Liver (tissue), 9 donors: ENCODE results near the gene LECT2. TPM values are rescaled to one million over a fixed set of nuclear protein-coding genes. Genes with fewer than 3 reads are reported as not detected.

Experiments used
- DNase-seq: peaks from one replicate; pipeline ENCODE4 v3.0.0-alpha.2; 2017; ENCODE audit warnings: low spot score
- H3K27ac ChIP-seq, 2 donors: one replicate each; pipeline ENCODE4 v1.7.0; 2013; ENCODE audit warnings: inconsistent platforms in 2 of 2, low read length in 2 of 2, control low read depth in 1 of 2, low read depth in 1 of 2, mild to moderate bottlenecking in 1 of 2
- H3K27me3 ChIP-seq, 4 donors: one replicate each; pipeline versions ENCODE4 v1.6.1 to v1.7.0; 2013; ENCODE audit warnings: low read length in 3 of 4, inconsistent platforms in 1 of 4, mild to moderate bottlenecking in 1 of 4, moderate library complexity in 1 of 4; ENCODE audit not compliant: control insufficient read depth in 4 of 4, insufficient read depth in 4 of 4
- H3K36me3 ChIP-seq, 4 donors: one replicate each; pipeline versions ENCODE4 v1.6.1 to v1.7.0; 2013; ENCODE audit warnings: low read length in 3 of 4, mild to moderate bottlenecking in 3 of 4, low read depth in 1 of 4, moderate library complexity in 1 of 4; ENCODE audit not compliant: control insufficient read depth in 4 of 4, insufficient read depth in 3 of 4
- H3K4me1 ChIP-seq, 4 donors: one replicate each; pipeline versions ENCODE4 v1.6.1 to v1.7.0; 2013; ENCODE audit warnings: low read length in 3 of 4, mild to moderate bottlenecking in 3 of 4, moderate library complexity in 1 of 4; ENCODE audit not compliant: control insufficient read depth in 4 of 4, insufficient read depth in 4 of 4
- H3K4me3 ChIP-seq, 3 donors: one replicate each; pipeline versions ENCODE4 v1.6.1 to v1.7.0; 2013; ENCODE audit warnings: low read length in 3 of 3, control low read depth in 1 of 3, low read depth in 1 of 3, mild to moderate bottlenecking in 1 of 3
- H3K9ac ChIP-seq, 2 donors: one replicate each; pipeline ENCODE4 v1.7.0; 2013; ENCODE audit warnings: low read length in 2 of 2, mild to moderate bottlenecking in 2 of 2, moderate library complexity in 2 of 2, control low read depth in 1 of 2, low read depth in 1 of 2
- H3K9me3 ChIP-seq, 4 donors: one replicate each; pipeline versions ENCODE4 v1.6.1 to v1.7.0; 2013; ENCODE audit warnings: low read length in 3 of 4; ENCODE audit not compliant: control insufficient read depth in 4 of 4
- ATF3 ChIP-seq: IDR thresholded peaks from 2 replicates; pipeline ENCODE4 v1.6.1; 2016; ENCODE audit warnings: antibody characterized with exemption
- EGR1 ChIP-seq, 2 donors: IDR thresholded peaks; 2 replicates each; pipeline ENCODE4 v1.6.1; 2016 to 2018; ENCODE audit warnings: antibody characterized with exemption in 2 of 2, low read depth in 2 of 2
- FOXA1 ChIP-seq: IDR thresholded peaks from 2 replicates; pipeline ENCODE4 v1.6.1; 2016; ENCODE audit warnings: antibody characterized with exemption
- FOXA2 ChIP-seq: IDR thresholded peaks from 2 replicates; pipeline ENCODE4 v1.6.1; 2016; ENCODE audit warnings: antibody characterized with exemption
- GABPA ChIP-seq, 2 donors: IDR thresholded peaks in 1 of 2; conservative IDR thresholded peaks in 1 of 2; 2 replicates each; pipeline ENCODE4 v1.6.1; 2016; ENCODE audit warnings: antibody characterized with exemption in 2 of 2, mild to moderate bottlenecking in 1 of 2, moderate library complexity in 1 of 2
- HNF4A ChIP-seq, 2 donors: conservative IDR thresholded peaks; 2 replicates each; pipeline ENCODE4 v1.6.1; 2016; ENCODE audit warnings: antibody characterized with exemption in 2 of 2, mild to moderate bottlenecking in 2 of 2
- HNF4G ChIP-seq: IDR thresholded peaks from 2 replicates; pipeline ENCODE4 v1.6.1; 2016; ENCODE audit warnings: antibody characterized with exemption
- JUND ChIP-seq, 2 donors: IDR thresholded peaks; 2 replicates each; pipeline ENCODE4 v1.6.1; 2016; ENCODE audit warnings: antibody characterized with exemption in 2 of 2
- MAX ChIP-seq: IDR thresholded peaks from 2 replicates; pipeline ENCODE4 v1.6.1; 2016; ENCODE audit warnings: antibody characterized with exemption
- NR2F2 ChIP-seq: IDR thresholded peaks from 2 replicates; pipeline ENCODE4 v1.6.1; 2016; ENCODE audit warnings: antibody characterized with exemption
- RAD21 ChIP-seq, 2 donors: IDR thresholded peaks; 2 replicates each; pipeline ENCODE4 v1.6.1; 2016; ENCODE audit warnings: antibody characterized with exemption in 2 of 2, mild to moderate bottlenecking in 2 of 2
- RXRA ChIP-seq, 2 donors: IDR thresholded peaks; 2 replicates each; pipeline ENCODE4 v1.6.1; 2017 to 2018; ENCODE audit warnings: antibody characterized with exemption in 2 of 2, mild to moderate bottlenecking in 1 of 2
- SP1 ChIP-seq: IDR thresholded peaks from 2 replicates; pipeline ENCODE4 v1.6.1; 2018; ENCODE audit warnings: antibody characterized with exemption, mild to moderate bottlenecking
- TAF1 ChIP-seq: conservative IDR thresholded peaks from 2 replicates; pipeline ENCODE4 v1.6.1; 2016; ENCODE audit warnings: antibody characterized with exemption, mild to moderate bottlenecking
- YY1 ChIP-seq: IDR thresholded peaks from 2 replicates; pipeline ENCODE4 v1.6.1; 2016; ENCODE audit warnings: antibody characterized with exemption, mild to moderate bottlenecking
- WGBS: extraction: QIAGEN DNeasy Blood & Tissue Kit; methylation state at CpG from one replicate; pipeline ENCODE4 v1.1.7; 2013; 5-methylcytosine and 5-hydroxymethylcytosine counted together
- polyA plus RNA-seq, 2 donors: library from polyadenylated mRNA; stranded (reverse) in 1 of 2; unstranded in 1 of 2; fragments of 200-250 nt in 1 of 2; fragments of >200 nt in 1 of 2; fragmentation: Nextera tagmentation in 1 of 2; extraction: Ambion mirVana in 1 of 2; gene quantifications; one replicate each; pipeline versions ENCODE4 v1.2.1 to v1.2.3, GENCODE V29; 2013 to 2015
- total RNA-seq, 2 donors: library from RNA; depleted of rRNA; stranded (reverse); fragments of >200 nt; gene quantifications; one replicate each; pipeline ENCODE4 v1.2.3, GENCODE V29; 2014
- TF ChIP-seq, protein P1 (sequence below): IDR thresholded peaks from 2 replicates; pipeline ENCODE4 v1.6.1; 2016; ENCODE audit warnings: antibody characterized with exemption
- TF ChIP-seq, protein P2 (sequence below): fragments of 150-350 bp; IDR thresholded peaks from 2 replicates; pipeline ENCODE4 v1.5.1; 2017; ENCODE audit warnings: improper control_type of control experiment, low read depth, low read length; ENCODE audit not compliant: missing input control
- TF ChIP-seq, protein P3 (sequence below): IDR thresholded peaks from 2 replicates; pipeline ENCODE4 v1.6.1; 2016; ENCODE audit warnings: antibody characterized with exemption, mild to moderate bottlenecking
- donor health status: healthy.
- donor health status: healthy.
- donor health status: healthy.
- donor health status: healthy.
- donor health status: healthy.

The LECT2 gene
- total and polyA plus RNA-seq, 4 donors, result 27.4 to 93.8 (median 81.1) TPM

DNA sequence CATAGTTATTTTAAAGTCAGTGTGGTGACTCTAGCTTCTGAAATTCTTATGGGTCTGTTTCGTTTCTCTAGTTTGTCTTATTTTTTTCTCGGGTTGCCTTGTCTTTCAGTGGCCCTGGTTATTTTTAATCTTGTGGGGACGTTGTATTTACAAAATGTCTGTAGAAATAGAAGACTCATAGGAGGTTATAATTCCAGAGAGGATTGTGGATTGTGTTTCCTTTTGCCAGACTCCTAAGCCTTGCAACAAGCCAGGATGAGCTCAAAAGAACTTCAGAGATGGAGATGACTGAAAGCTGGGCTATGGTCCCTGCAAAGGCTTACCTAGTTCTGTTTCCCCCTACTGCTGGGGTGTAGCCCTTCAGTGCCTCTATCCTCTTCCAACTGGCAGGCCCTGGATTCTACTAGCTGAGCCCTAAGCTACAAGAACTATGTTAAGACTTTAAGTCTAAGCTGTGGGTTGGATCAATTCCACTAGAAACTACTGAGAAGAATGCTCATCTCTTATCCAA lies 32.2 kb upstream of the LECT2 start:
- 82% methylated on average over 3 of the region's 3 CpGs for WGBS
- H3K27me3 ChIP-seq, result no peaks in the 10 kb centered on the region
- TF ChIP-seq FOXA2 (no peak), SP1 (no peak), EGR1 (IDR thresholded peaks at IDR 0.05; ENCODE audit: low read depth in 2 of 2) (no peak), HNF4A (conservative IDR thresholded peaks at IDR 0.05) (no peak)
- H3K9me3 ChIP-seq, result no peaks in the 10 kb centered on the region
- H3K9ac ChIP-seq, result no peak overlapping the region
- H3K27ac ChIP-seq, result no peak overlapping the region
- H3K4me1 ChIP-seq, result peaks cover 0 to 4% (median 0%) of the 10 kb centered on the region in 4 donors
- H3K36me3 ChIP-seq, result no peaks in the 10 kb centered on the region
- no peak overlapping the region for H3K4me3 ChIP-seq
- no peak for DNase-seq

DNA sequence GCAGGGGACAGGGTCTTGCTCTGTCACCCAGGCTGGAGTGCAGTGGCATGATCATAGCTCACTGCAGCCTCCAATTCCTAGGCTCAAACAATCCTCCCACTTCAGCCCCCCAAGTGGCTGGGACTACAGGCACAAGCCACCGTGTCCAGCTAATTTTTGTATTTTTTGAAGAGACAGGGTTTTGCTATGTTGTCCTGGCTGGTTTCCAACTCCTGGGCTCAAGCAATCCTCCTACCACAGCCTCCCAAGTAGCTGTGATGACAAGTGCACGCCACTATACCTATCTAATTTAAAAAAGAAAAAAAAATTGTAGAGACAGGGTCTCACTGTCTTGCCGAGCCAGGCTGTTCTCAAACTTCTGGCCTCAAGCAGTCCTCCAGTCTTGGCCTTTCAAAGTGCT lies 31.6 kb upstream of the LECT2 start:
- Histone ChIP-seq H3K27ac (no peak overlapping the region), H3K9ac (no peak overlapping the region), H3K9me3 (no peaks in the 10 kb centered on the region), H3K4me3 (no peak overlapping the region), H3K36me3 (no peaks in the 10 kb centered on the region), H3K4me1 (peaks cover 0 to 4% (median 0%) of the 10 kb centered on the region in 4 donors), H3K27me3 (no peaks in the 10 kb centered on the region)
- TF ChIP-seq ATF3 (no peak), MAX (no peak), YY1 (no peak), NR2F2 (no peak), RAD21 (IDR thresholded peaks at IDR 0.05) (no peak), HNF4G (no peak), RXRA (IDR thresholded peaks at IDR 0.05) (no peak), FOXA1 (no peak), TAF1 (no peak), EGR1 (IDR thresholded peaks at IDR 0.05; ENCODE audit: low read depth in 2 of 2) (no peak), SP1 (no peak)
- TF ChIP-seq, protein P1, sequence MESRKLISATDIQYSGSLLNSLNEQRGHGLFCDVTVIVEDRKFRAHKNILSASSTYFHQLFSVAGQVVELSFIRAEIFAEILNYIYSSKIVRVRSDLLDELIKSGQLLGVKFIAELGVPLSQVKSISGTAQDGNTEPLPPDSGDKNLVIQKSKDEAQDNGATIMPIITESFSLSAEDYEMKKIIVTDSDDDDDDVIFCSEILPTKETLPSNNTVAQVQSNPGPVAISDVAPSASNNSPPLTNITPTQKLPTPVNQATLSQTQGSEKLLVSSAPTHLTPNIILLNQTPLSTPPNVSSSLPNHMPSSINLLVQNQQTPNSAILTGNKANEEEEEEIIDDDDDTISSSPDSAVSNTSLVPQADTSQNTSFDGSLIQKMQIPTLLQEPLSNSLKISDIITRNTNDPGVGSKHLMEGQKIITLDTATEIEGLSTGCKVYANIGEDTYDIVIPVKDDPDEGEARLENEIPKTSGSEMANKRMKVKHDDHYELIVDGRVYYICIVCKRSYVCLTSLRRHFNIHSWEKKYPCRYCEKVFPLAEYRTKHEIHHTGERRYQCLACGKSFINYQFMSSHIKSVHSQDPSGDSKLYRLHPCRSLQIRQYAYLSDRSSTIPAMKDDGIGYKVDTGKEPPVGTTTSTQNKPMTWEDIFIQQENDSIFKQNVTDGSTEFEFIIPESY, result no peak
- TF ChIP-seq, protein P2, sequence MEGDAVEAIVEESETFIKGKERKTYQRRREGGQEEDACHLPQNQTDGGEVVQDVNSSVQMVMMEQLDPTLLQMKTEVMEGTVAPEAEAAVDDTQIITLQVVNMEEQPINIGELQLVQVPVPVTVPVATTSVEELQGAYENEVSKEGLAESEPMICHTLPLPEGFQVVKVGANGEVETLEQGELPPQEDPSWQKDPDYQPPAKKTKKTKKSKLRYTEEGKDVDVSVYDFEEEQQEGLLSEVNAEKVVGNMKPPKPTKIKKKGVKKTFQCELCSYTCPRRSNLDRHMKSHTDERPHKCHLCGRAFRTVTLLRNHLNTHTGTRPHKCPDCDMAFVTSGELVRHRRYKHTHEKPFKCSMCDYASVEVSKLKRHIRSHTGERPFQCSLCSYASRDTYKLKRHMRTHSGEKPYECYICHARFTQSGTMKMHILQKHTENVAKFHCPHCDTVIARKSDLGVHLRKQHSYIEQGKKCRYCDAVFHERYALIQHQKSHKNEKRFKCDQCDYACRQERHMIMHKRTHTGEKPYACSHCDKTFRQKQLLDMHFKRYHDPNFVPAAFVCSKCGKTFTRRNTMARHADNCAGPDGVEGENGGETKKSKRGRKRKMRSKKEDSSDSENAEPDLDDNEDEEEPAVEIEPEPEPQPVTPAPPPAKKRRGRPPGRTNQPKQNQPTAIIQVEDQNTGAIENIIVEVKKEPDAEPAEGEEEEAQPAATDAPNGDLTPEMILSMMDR, result no peak
- WGBS, result 89% methylated on average over 3 of the region's 3 CpGs
- no peak for DNase-seq

GRCh38 chr5:135985951-135986350 lies 31.2 kb upstream of the LECT2 start:
- H3K27ac ChIP-seq, result no peak overlapping the region
- no peak overlapping the region for H3K4me3 ChIP-seq
- DNase-seq, result no peak
- no peaks in the 10 kb centered on the region for H3K36me3 ChIP-seq
- no peaks in the 10 kb centered on the region for H3K27me3 ChIP-seq
- H3K4me1 ChIP-seq, result peaks cover 0 to 4% (median 1%) of the 10 kb centered on the region in 4 donors
- WGBS, result 80% methylated on average over 1 of the region's 1 CpG
- no peaks in the 10 kb centered on the region for H3K9me3 ChIP-seq
- H3K9ac ChIP-seq, result no peak overlapping the region
- TF ChIP-seq YY1 (no peak), FOXA1 (no peak), RAD21 (IDR thresholded peaks at IDR 0.05) (no peak), RXRA (IDR thresholded peaks at IDR 0.05) (no peak), GABPA (IDR thresholded peaks at IDR 0.05 in 1 of 2, conservative IDR thresholded peaks at IDR 0.05 in 1 of 2) (no peak), SP1 (no peak), JUND (IDR thresholded peaks at IDR 0.05) (no peak), TAF1 (no peak), MAX (no peak), HNF4A (conservative IDR thresholded peaks at IDR 0.05) (no peak)
- TF ChIP-seq, protein P3, sequence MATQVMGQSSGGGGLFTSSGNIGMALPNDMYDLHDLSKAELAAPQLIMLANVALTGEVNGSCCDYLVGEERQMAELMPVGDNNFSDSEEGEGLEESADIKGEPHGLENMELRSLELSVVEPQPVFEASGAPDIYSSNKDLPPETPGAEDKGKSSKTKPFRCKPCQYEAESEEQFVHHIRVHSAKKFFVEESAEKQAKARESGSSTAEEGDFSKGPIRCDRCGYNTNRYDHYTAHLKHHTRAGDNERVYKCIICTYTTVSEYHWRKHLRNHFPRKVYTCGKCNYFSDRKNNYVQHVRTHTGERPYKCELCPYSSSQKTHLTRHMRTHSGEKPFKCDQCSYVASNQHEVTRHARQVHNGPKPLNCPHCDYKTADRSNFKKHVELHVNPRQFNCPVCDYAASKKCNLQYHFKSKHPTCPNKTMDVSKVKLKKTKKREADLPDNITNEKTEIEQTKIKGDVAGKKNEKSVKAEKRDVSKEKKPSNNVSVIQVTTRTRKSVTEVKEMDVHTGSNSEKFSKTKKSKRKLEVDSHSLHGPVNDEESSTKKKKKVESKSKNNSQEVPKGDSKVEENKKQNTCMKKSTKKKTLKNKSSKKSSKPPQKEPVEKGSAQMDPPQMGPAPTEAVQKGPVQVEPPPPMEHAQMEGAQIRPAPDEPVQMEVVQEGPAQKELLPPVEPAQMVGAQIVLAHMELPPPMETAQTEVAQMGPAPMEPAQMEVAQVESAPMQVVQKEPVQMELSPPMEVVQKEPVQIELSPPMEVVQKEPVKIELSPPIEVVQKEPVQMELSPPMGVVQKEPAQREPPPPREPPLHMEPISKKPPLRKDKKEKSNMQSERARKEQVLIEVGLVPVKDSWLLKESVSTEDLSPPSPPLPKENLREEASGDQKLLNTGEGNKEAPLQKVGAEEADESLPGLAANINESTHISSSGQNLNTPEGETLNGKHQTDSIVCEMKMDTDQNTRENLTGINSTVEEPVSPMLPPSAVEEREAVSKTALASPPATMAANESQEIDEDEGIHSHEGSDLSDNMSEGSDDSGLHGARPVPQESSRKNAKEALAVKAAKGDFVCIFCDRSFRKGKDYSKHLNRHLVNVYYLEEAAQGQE, result no peak
- TF ChIP-seq, protein P2, result no peak
